B cell (primary cell): ENCODE results near the gene TIMP2. TPM values are rescaled to one million over a fixed set of nuclear protein-coding genes. Genes with fewer than 3 reads are reported as not detected.

Experiments
- ATAC-seq: fragments of 200-7000 bp; cut with Tn5 transposase; one replicate; pipeline ENCODE4 v1.10.0; 2021; ENCODE audit warnings: low read depth, mild to moderate bottlenecking, moderate number of reproducible peaks, moderate library complexity
- CTCF ChIA-PET: fragments of 350-600 bp; sonication (Branson Sonifier 250); formaldehyde crosslinking; loops from one replicate; lab custom pipeline; 2021; ENCODE audit warnings: antibody characterized with exemption, inconsistent platforms; lab: Charles Lee
- POLR2A ChIA-PET: fragments of 350-600 bp; sonication (Branson Sonifier 250); formaldehyde crosslinking; loops from one replicate; lab custom pipeline; 2021; ENCODE audit warnings: antibody characterized with exemption; lab: Charles Lee
- DNase-seq: peaks from one replicate; pipeline ENCODE4 v3.0.0; 2013
- H2AFZ ChIP-seq: 2 replicates; pipeline ENCODE4 v1.6.1; 2012; ENCODE audit warnings: mild to moderate bottlenecking, low read depth, low read length; ENCODE audit not compliant: insufficient read depth, poor library complexity, severe bottlenecking
- H3K27ac ChIP-seq, 2 donors: 1 replicate in 1 of 2; 2 replicates in 1 of 2; pipeline ENCODE4 v1.5.1; 2012 to 2013; ENCODE audit warnings: low read length in 2 of 2, mild to moderate bottlenecking in 2 of 2, moderate library complexity in 1 of 2
- H3K27me3 ChIP-seq, 4 experiments: fragments of 200-600 bp in 1 of 4; sonication (generic) in 1 of 4; replicated peaks in 1 of 4; 1 replicate in 2 of 4; 2 replicates in 2 of 4; pipeline versions ENCODE4 v1.6.1 to v1.7.0; 2013 to 2016; ENCODE audit warnings: low read length in 3 of 4, mild to moderate bottlenecking in 2 of 4, mixed read lengths in 1 of 4, moderate library complexity in 1 of 4; ENCODE audit not compliant: insufficient read depth in 4 of 4, control insufficient read depth in 3 of 4; ENCODE audit errors: control extremely low read depth in 1 of 4
- H3K36me3 ChIP-seq, 2 experiments: replicated peaks in 1 of 2; 1 replicate in 1 of 2; 2 replicates in 1 of 2; pipeline versions ENCODE4 v1.6.1 to v1.7.1; 2013; ENCODE audit warnings: low read length in 1 of 2; ENCODE audit not compliant: insufficient read depth in 2 of 2, control insufficient read depth in 1 of 2; ENCODE audit errors: control extremely low read depth in 1 of 2, extremely low read depth in 1 of 2
- H3K4me1 ChIP-seq, 2 donors: fragments of 200-600 bp in 1 of 2; sonication (generic) in 1 of 2; 1 replicate in 1 of 2; 2 replicates in 1 of 2; pipeline versions ENCODE4 v1.5.1 to v1.6.1; 2013 to 2017; ENCODE audit warnings: low read length in 2 of 2; ENCODE audit not compliant: control insufficient read depth in 2 of 2, insufficient read depth in 2 of 2
- H3K4me2 ChIP-seq: replicated peaks from 2 replicates; pipeline ENCODE3; 2012; ENCODE audit warnings: mild to moderate bottlenecking, low read depth, low read length; ENCODE audit not compliant: poor library complexity, severe bottlenecking
- H3K4me3 ChIP-seq, 5 experiments: fragments of 200-600 bp in 1 of 5; sonication (generic) in 1 of 5; 1 replicate in 3 of 5; 2 replicates in 2 of 5; pipeline versions ENCODE4 v1.5.1 to v1.7.0; 2011 to 2016; ENCODE audit warnings: low read length in 4 of 5, mild to moderate bottlenecking in 4 of 5, low read depth in 2 of 5, control low read depth in 1 of 5, moderate library complexity in 1 of 5; ENCODE audit not compliant: insufficient read depth in 1 of 5; ENCODE audit errors: control extremely low read depth in 1 of 5, extremely low read depth in 1 of 5
- H3K79me2 ChIP-seq: fragments of 200-600 bp; sonication (generic); one replicate; pipeline ENCODE4 v1.6.0; 2016; ENCODE audit warnings: low read length; ENCODE audit not compliant: control insufficient read depth, insufficient read depth
- H3K9ac ChIP-seq: fragments of 200-600 bp; sonication (generic); 2 replicates; pipeline ENCODE4 v1.6.1; 2017; ENCODE audit warnings: mild to moderate bottlenecking, low read length, moderate library complexity
- H3K9me3 ChIP-seq, 3 donors: one replicate each; pipeline versions ENCODE4 v1.6.1 to v1.7.1; 2013; ENCODE audit warnings: low read length in 2 of 3; ENCODE audit not compliant: control insufficient read depth in 2 of 3, insufficient read depth in 1 of 3; ENCODE audit errors: control extremely low read depth in 1 of 3
- H4K20me1 ChIP-seq: 2 replicates; pipeline ENCODE4 v1.6.0; 2012; ENCODE audit warnings: mild to moderate bottlenecking, low read length; ENCODE audit not compliant: insufficient read depth, control insufficient read depth, poor library complexity, severe bottlenecking
- H3K27ac Mint-ChIP-seq: one replicate; pipeline ENCODE4 v1.8.0; 2021; ENCODE audit warnings: mixed read lengths
- H3K27me3 Mint-ChIP-seq: one replicate; pipeline ENCODE4 v1.8.0; 2021; ENCODE audit warnings: mixed read lengths
- H3K4me1 Mint-ChIP-seq: one replicate; pipeline ENCODE4 v1.8.0; 2021; ENCODE audit warnings: mixed read lengths
- H3K4me3 Mint-ChIP-seq: one replicate; pipeline ENCODE4 v1.8.0; 2021; ENCODE audit warnings: mixed read lengths
- H3K9me3 Mint-ChIP-seq: one replicate; pipeline ENCODE4 v1.8.0; 2022; ENCODE audit warnings: mixed read lengths; ENCODE audit not compliant: insufficient read depth
- EZH2 ChIP-seq: IDR thresholded peaks from 2 replicates; pipeline ENCODE4 v1.6.1; 2012; ENCODE audit warnings: borderline replicate concordance, low read depth, mild to moderate bottlenecking, moderate library complexity, low read length; ENCODE audit not compliant: insufficient read depth, poor library complexity, severe bottlenecking
- WGBS: methylation state at CpG from one replicate; pipeline ENCODE4 v1.1.5; 2013; ENCODE audit warnings: missing lambda C conversion rate; ENCODE audit not compliant: insufficient coverage; 5-methylcytosine and 5-hydroxymethylcytosine counted together
- intact Hi-C: fragments of 100-400 bp; cut with micrococcal nuclease; formaldehyde crosslinking; loops from one replicate; pipeline ENCODE4 v1.10.0; 2022
- polyA plus RNA-seq: library from polyadenylated mRNA; depleted of rRNA; stranded (reverse); fragments of >200 nt; gene quantifications from 2 replicates; pipeline ENCODE4 v1.2.3, GENCODE V29; 2012
- total RNA-seq, 2 donors: library from RNA; stranded (reverse); fragments of 120-200 nt in 1 of 2; gene quantifications; 1 replicate in 1 of 2; 2 replicates in 1 of 2; pipeline versions ENCODE4 v1.2.3 to v1.2.4, GENCODE V29; 2013 to 2022
- TF ChIP-seq, protein P1 (sequence below): fragments of 200-600 bp; IDR thresholded peaks from one replicate; pipeline ENCODE4 v1.8.0; 2022; ENCODE audit warnings: antibody characterized with exemption, mild to moderate bottlenecking

TIMP2 gene
- total and polyA plus RNA-seq, 2 donors (not counting 1 experiment from before 2014, with no cell fraction given): 4.8 to 10.0 TPM

- no peaks in the 10 kb centered on the region for H3K9me3 ChIP-seq
- CTCF ChIA-PET: interaction anchor here (0.6 to 1.6 kb wide), 2 partner anchors 50 to 58 kb away, joined by 3 to 4 read pairs; no protein-coding TSS in a partner anchor
- Mint-ChIP-seq H3K9me3 (no peaks in the 10 kb centered on the region), H3K4me1 (peaks cover 10% of the 10 kb centered on the region), H3K27ac (peak overlapping the region; percentile 53), H3K4me3 (no peak overlapping the region), H3K27me3 (peaks cover 3% of the 10 kb centered on the region)
- intact Hi-C loops: no loop called here
- H3K79me2 ChIP-seq: peaks cover 11% of the 10 kb centered on the region
- DNase-seq (peak; percentile 29), ATAC-seq (no peak)
- peak overlapping the region; percentile 42 for H3K4me2 ChIP-seq
- WGBS: 41% methylated on average over 13 of the region's 17 CpGs
- peak overlapping the region; percentile 38 for H2AFZ ChIP-seq
- H3K27ac ChIP-seq: no peak overlapping the region
- H3K4me3 ChIP-seq: peak overlapping the region in 1 of 5 experiments; percentile 4
- H3K36me3 ChIP-seq: no peaks in the 10 kb centered on the region
- no peak overlapping the region for H3K9ac ChIP-seq
- H3K4me1 ChIP-seq: peaks cover 10 to 11% of the 10 kb centered on the region in 2 donors
- POLR2A ChIA-PET: no interaction called here
- TF ChIP-seq EZH2: no peak
- TF ChIP-seq, protein P1, sequence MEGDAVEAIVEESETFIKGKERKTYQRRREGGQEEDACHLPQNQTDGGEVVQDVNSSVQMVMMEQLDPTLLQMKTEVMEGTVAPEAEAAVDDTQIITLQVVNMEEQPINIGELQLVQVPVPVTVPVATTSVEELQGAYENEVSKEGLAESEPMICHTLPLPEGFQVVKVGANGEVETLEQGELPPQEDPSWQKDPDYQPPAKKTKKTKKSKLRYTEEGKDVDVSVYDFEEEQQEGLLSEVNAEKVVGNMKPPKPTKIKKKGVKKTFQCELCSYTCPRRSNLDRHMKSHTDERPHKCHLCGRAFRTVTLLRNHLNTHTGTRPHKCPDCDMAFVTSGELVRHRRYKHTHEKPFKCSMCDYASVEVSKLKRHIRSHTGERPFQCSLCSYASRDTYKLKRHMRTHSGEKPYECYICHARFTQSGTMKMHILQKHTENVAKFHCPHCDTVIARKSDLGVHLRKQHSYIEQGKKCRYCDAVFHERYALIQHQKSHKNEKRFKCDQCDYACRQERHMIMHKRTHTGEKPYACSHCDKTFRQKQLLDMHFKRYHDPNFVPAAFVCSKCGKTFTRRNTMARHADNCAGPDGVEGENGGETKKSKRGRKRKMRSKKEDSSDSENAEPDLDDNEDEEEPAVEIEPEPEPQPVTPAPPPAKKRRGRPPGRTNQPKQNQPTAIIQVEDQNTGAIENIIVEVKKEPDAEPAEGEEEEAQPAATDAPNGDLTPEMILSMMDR: no peak
- no peaks in the 10 kb centered on the region for H4K20me1 ChIP-seq
- H3K27me3 ChIP-seq: no peaks in the 10 kb centered on the region
Measured at GRCh38 chr17:78915872-78916632, 9.1 kb downstream of the TIMP2 start.

- Histone ChIP-seq H3K9me3 (no peaks in the 10 kb centered on the region), H2AFZ (no peak overlapping the region), H3K9ac (no peak overlapping the region), H3K4me3 (no peak overlapping the region), H3K4me1 (peaks cover 10 to 11% of the 10 kb centered on the region in 2 donors), H3K27ac (no peak overlapping the region), H3K79me2 (peaks cover 28% of the 10 kb centered on the region), H4K20me1 (no peaks in the 10 kb centered on the region), H3K27me3 (no peaks in the 10 kb centered on the region), H3K36me3 (no peaks in the 10 kb centered on the region), H3K4me2 (no peak overlapping the region)
- no peak for ATAC-seq
- H3K4me1 Mint-ChIP-seq: peaks cover 15% of the 10 kb centered on the region
- POLR2A ChIA-PET: no interaction called here
- CTCF ChIA-PET: no interaction called here
- H3K27me3 Mint-ChIP-seq: peaks cover 11% of the 10 kb centered on the region
- no peak overlapping the region for H3K4me3 Mint-ChIP-seq
- no peak for TF ChIP-seq EZH2
- TF ChIP-seq, protein P1: no peak
- no peak overlapping the region for H3K27ac Mint-ChIP-seq
- no peak for DNase-seq
- WGBS: 95% methylated on average over 15 of the region's 15 CpGs
- intact Hi-C loops: no loop called here
- no peaks in the 10 kb centered on the region for H3K9me3 Mint-ChIP-seq
Measured at GRCh38 chr17:78913115-78913514, 12.1 kb downstream of the TIMP2 start.
